Cardiac muscle cell (in vitro differentiated cells and primary cell): Measurements from ENCODE around the gene ILDR2. TPM values are rescaled to one million over a fixed set of nuclear protein-coding genes. Genes with fewer than 3 reads are reported as not detected.
A peak's percentile ranks its signal among the peaks of the same experiment; 100 is the strongest.

Experiments
- DNase-seq, 2 donors: peaks; one replicate each; pipeline versions ENCODE4 v3.0.0 to v3.0.0-alpha.2; 2010 to 2017; ENCODE audit warnings: low read depth in 1 of 2, low spot score in 1 of 2
- H3K27ac ChIP-seq: fragments of 200-600 bp; sonication (generic); 2 replicates; pipeline ENCODE4 v1.5.1; 2016
- H3K27me3 ChIP-seq: fragments of 200-600 bp; sonication (generic); 2 replicates; pipeline ENCODE4 v1.6.0; 2016; ENCODE audit warnings: control low read depth
- H3K36me3 ChIP-seq: fragments of 200-600 bp; sonication (generic); 2 replicates; pipeline ENCODE4 v1.5.1; 2016; ENCODE audit warnings: control low read depth
- H3K4me1 ChIP-seq: fragments of 200-600 bp; sonication (generic); 2 replicates; pipeline ENCODE4 v1.8.1; 2017; ENCODE audit warnings: low read depth, mild to moderate bottlenecking, mixed run types
- H3K4me3 ChIP-seq: fragments of 200-600 bp; sonication (generic); 2 replicates; pipeline ENCODE4 v1.5.1; 2016; ENCODE audit warnings: mild to moderate bottlenecking
- H3K9me3 ChIP-seq: fragments of 200-600 bp; sonication (generic); 2 replicates; pipeline ENCODE4 v1.5.1; 2017; ENCODE audit warnings: low read depth, mild to moderate bottlenecking, control low read depth
- polyA plus RNA-seq: library from polyadenylated mRNA; unstranded; fragments of >200 nt; fragmentation: Nextera tagmentation; extraction: Ambion mirVana; gene quantifications from 2 replicates; pipeline ENCODE4 v1.2.1, GENCODE V29; 2016
- total RNA-seq: library from RNA; depleted of rRNA; stranded (reverse); fragments of >200 nt; gene quantifications from 2 replicates; pipeline ENCODE4 v1.2.3, GENCODE V29; 2016
- TF ChIP-seq, protein P1 (sequence below): IDR thresholded peaks from 2 replicates; pipeline ENCODE4 v1.5.1; 2012; ENCODE audit warnings: low read depth, mild to moderate bottlenecking, low read length

ILDR2 gene
- total and polyA plus RNA-seq, 2 experiments from 2014 or later, result 3.3 to 12.3 TPM

DNA sequence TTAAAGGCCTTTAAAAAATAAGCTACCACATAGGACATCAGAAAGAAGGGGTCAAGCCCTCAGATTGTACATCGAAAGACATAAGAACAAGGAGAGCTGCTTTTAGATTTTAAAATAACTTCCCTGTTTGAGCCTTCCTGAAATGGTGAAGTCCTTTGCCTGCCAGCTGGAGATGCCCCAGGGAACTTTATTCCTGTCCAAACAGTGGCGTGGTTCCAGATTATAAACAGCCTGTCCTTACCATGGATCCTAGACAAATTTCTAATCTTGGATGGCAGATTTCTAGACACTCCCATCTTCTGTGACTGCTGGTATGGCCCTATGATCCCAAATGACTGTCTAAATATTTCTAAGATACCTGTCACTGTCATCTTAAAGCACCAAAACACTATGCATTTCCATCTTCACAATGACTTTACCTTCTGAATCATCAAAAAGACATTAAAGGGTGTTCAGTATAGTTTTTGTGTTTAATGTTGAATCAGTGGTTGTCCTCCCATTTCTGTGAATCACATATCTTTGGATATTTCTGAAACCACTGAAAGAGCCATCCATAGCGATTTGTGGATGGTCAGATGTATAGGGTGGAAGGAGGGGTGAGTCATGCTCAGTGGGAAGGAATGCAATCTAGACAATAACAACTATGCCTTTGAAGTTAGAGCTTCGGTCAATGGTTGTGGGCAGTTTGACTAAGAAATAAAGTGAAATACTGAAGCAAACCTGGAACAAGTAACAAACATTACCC is 23.2 kb downstream of the ILDR2 start:
- DNase-seq, result peak in 1 of 2 donors; percentile 65
- peaks cover 12% of the 10 kb centered on the region for H3K27me3 ChIP-seq
- no peak overlapping the region for H3K4me3 ChIP-seq
- H3K36me3 ChIP-seq, result no peaks in the 10 kb centered on the region
- TF ChIP-seq, protein P1, sequence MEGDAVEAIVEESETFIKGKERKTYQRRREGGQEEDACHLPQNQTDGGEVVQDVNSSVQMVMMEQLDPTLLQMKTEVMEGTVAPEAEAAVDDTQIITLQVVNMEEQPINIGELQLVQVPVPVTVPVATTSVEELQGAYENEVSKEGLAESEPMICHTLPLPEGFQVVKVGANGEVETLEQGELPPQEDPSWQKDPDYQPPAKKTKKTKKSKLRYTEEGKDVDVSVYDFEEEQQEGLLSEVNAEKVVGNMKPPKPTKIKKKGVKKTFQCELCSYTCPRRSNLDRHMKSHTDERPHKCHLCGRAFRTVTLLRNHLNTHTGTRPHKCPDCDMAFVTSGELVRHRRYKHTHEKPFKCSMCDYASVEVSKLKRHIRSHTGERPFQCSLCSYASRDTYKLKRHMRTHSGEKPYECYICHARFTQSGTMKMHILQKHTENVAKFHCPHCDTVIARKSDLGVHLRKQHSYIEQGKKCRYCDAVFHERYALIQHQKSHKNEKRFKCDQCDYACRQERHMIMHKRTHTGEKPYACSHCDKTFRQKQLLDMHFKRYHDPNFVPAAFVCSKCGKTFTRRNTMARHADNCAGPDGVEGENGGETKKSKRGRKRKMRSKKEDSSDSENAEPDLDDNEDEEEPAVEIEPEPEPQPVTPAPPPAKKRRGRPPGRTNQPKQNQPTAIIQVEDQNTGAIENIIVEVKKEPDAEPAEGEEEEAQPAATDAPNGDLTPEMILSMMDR, result no peak
- no peak overlapping the region for H3K27ac ChIP-seq
- H3K4me1 ChIP-seq, result no peaks in the 10 kb centered on the region
- no peaks in the 10 kb centered on the region for H3K9me3 ChIP-seq

DNA sequence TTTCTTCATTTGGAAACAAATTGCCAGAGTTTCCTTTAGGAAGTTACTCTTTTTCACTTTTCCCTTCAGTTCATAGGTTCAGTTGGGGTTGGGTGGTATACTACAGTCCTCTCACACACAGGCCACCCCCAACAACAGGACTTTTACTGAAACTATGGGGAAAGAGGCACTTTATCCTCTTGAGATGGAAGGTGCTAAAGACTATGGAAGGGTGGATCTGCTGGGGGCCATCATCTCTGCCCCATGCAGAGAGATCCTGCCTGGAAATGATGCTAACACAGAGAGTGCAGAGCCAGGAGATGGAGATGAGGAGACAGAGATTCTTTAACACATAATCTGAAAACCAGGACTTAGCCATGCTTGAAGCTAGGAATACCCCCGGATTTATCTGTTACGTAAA is 24.3 kb downstream of the ILDR2 start:
- TF ChIP-seq, protein P1, result no peak
- H3K9me3 ChIP-seq, result no peaks in the 10 kb centered on the region
- no peaks in the 10 kb centered on the region for H3K4me1 ChIP-seq
- H3K36me3 ChIP-seq, result no peaks in the 10 kb centered on the region
- H3K27me3 ChIP-seq, result peaks cover 23% of the 10 kb centered on the region
- no peak overlapping the region for H3K4me3 ChIP-seq
- H3K27ac ChIP-seq, result no peak overlapping the region
- DNase-seq, result no peak

DNA sequence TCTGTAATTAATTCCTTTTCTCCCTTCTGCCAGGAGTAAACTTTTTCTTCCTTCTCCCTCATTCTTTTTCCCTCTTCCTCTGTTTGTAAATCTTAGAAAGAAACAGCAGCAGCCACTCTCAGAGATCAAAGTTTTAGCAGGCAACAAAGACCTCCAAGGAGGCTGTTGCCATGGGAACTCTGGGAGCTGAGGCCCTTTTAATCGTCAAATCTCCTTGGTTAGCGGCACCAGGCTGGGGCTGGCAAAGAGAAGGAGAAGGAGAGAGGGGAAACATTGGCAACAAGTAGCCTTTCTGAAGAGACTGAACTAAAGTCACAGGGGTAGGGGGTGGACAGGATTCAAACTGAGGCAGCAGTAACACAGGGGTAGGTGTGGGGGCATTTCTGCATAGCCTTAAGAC is 25.2 kb downstream of the ILDR2 start:
- Histone ChIP-seq H3K4me3 (no peak overlapping the region), H3K27ac (no peak overlapping the region), H3K4me1 (no peaks in the 10 kb centered on the region), H3K9me3 (no peaks in the 10 kb centered on the region), H3K36me3 (no peaks in the 10 kb centered on the region), H3K27me3 (peaks cover 28% of the 10 kb centered on the region)
- TF ChIP-seq, protein P1, result no peak
- DNase-seq, result no peak

DNA sequence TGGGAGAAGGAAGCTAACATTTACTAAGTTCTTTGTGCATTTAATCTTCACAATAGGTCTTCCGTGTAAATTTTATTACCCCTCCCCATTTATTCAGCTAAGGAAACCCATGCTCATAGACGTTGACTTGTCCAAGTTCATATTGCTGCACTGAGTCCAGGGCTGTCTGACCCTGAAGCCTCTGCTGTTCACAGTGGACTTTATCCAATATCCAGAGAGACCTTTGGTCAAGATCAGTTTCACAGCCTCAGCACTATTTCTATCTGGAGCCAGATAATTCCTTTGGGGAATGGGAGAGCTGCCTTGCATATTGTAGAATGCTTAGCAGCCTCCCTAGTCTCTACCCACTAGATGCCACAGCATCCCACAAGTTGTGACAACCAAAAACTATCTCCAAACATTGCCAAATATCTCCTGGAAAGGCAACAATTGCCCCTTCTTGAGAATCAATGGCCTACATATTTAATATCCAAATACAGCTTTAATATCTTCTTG is 26.4 kb downstream of the ILDR2 start:
- TF ChIP-seq, protein P1, result no peak
- H3K36me3 ChIP-seq, result no peaks in the 10 kb centered on the region
- no peaks in the 10 kb centered on the region for H3K9me3 ChIP-seq
- no peak overlapping the region for H3K4me3 ChIP-seq
- no peaks in the 10 kb centered on the region for H3K4me1 ChIP-seq
- peaks cover 28% of the 10 kb centered on the region for H3K27me3 ChIP-seq
- no peak overlapping the region for H3K27ac ChIP-seq
- DNase-seq, result no peak

DNA sequence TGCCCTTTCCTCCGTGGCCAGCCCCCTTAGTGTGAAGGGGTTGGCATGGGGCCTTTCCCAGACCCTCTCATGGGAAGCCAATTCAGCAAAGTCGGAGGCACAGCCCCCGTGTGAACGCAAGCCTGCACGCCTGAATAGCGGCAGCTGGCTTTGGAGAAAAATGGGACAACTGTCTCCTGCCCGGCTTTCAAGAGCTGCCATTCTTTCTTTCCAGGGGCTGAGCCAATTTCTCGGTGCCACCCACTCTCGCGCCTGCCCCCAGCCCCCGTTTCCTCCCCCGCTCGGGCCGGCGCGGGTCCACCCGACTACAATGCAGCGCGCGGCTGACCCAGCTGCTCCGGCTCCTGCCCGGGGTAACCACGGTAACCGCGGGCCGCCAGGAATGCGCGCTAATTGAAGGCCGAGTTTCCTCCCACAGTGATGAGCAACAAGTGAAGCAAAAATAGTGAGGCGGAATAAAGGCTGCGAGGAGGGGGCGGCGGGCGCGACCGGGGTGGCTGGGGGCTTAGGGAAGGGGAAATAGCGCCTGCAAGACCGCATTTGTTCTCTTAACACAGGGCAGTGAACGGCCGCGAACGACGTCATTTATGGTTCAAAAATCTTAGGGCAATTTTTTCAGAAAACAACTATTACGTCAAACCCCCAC is 27.8 kb downstream of the ILDR2 start:
- Histone ChIP-seq H3K36me3 (no peaks in the 10 kb centered on the region), H3K4me3 (peak overlapping the region; percentile 20), H3K9me3 (no peaks in the 10 kb centered on the region), H3K27me3 (peaks cover 28% of the 10 kb centered on the region), H3K27ac (no peak overlapping the region), H3K4me1 (no peaks in the 10 kb centered on the region)
- TF ChIP-seq, protein P1, result no peak
- DNase-seq, result peak; percentile 69 to 77
